GM12891 (cell line): Measurements from ENCODE around the gene ABCC1.

Source experiments
- PAX5 ChIP-seq: IDR thresholded peaks from 2 replicates; pipeline ENCODE4 v1.6.1; 2011; ENCODE audit warnings: low read length, moderate library complexity, mild to moderate bottlenecking; ENCODE audit not compliant: insufficient read depth, severe bottlenecking
- POLR2A ChIP-seq: IDR thresholded peaks from 2 replicates; pipeline ENCODE4 v1.6.1; 2011; ENCODE audit warnings: low read depth, low read length, control low read depth
- POLR2AphosphoS5 ChIP-seq: IDR thresholded peaks from 2 replicates; pipeline ENCODE4 v1.6.1; 2011; ENCODE audit warnings: low read depth, low read length, control low read depth
- POU2F2 ChIP-seq: IDR thresholded peaks from 2 replicates; pipeline ENCODE4 v1.6.1; 2011; ENCODE audit warnings: low read depth, mild to moderate bottlenecking, control low read depth, low read length, moderate library complexity
- SPI1 ChIP-seq: IDR thresholded peaks from 2 replicates; pipeline ENCODE4 v1.6.1; 2011; ENCODE audit warnings: low read depth, low read length, control low read depth
- TAF1 ChIP-seq: IDR thresholded peaks from 2 replicates; pipeline ENCODE4 v1.6.1; 2011; ENCODE audit warnings: low read depth, low read length, control low read depth

DNA sequence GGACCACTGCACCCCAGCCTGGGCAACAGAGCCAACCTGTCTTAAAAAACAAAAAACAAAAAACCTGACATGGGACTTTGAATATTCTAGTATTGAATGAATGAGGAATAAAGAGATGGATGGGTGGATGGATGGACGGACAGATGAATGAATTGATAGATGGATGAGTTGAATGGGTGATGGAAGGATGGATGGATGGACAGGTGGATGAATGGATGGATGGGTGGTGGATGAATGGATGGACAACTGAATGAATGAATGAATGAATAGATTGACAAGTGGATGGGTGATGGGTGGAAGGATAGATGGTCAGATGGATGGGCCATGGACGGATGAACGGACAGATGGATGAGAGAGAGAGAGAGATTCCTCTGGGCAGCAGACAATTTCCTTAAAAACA is 38.2 kb upstream of the ABCC1 start:
- no peak for TF ChIP-seq TAF1
- no peak for TF ChIP-seq POLR2AphosphoS5
- TF ChIP-seq POLR2A: no peak
- TF ChIP-seq POU2F2: no peak
- TF ChIP-seq SPI1: no peak
- no peak for TF ChIP-seq PAX5
